Measurements from ENCODE around the gene SELL. TPM values are rescaled to one million over a fixed set of nuclear protein-coding genes. Genes with fewer than 3 reads are reported as not detected.

SELL gene
- polyA plus RNA-seq, 1 of the 3 experiments (the other 2 are of a cell fraction), result 0.58 TPM

GRCh38 chr1:169698976-169699375, 12.4 kb downstream of the SELL start:
- no peak for DNase-seq
- Histone ChIP-seq H3K9me2 (no peaks in the 10 kb centered on the region), H3K27ac (ENCODE audit: low read depth in 2 of 2, low read length in 1 of 2) (no peak overlapping the region), H3F3A (replicated peaks; ENCODE audit: insufficient read depth) (no peaks in the 10 kb centered on the region), H3K27me3 (ENCODE audit: insufficient read depth) (no peaks in the 10 kb centered on the region), H3K4me2 (no peak overlapping the region), H2AFZ (ENCODE audit: low read depth) (no peak overlapping the region), H4K20me1 (ENCODE audit: insufficient read depth) (no peaks in the 10 kb centered on the region), H3K4me1 (ENCODE audit: control insufficient read depth in 1 of 2, insufficient read depth in 2 of 2, low read depth in 1 of 2, low read length in 1 of 2) (no peaks in the 10 kb centered on the region), H3K9me3 (no peaks in the 10 kb centered on the region), H3K4me3 (ENCODE audit: low read depth in 2 of 2, low read length in 1 of 2) (no peak overlapping the region), H3K9ac (no peak overlapping the region), H3K79me2 (ENCODE audit: insufficient read depth) (no peaks in the 10 kb centered on the region), H3K36me3 (replicated peaks in 1 of 2; ENCODE audit: control insufficient read depth in 1 of 2, insufficient read depth in 2 of 2, low read length in 1 of 2) (no peaks in the 10 kb centered on the region)
- CTCF ChIA-PET, result interaction anchor here (1.3 kb wide), 1 partner anchor 111 kb away, joined by 3 read pairs; no protein-coding TSS in a partner anchor
- WGBS (ENCODE audit: low lambda C conversion rate), result 22% methylated on average over 3 of the region's 3 CpGs
- POLR2A ChIA-PET, result no interaction called here
- TF ChIP-seq NRF1 (IDR thresholded peaks at IDR 0.05; ENCODE audit: low read depth, low read length) (no peak), MEF2A (IDR thresholded peaks at IDR 0.05; ENCODE audit: borderline replicate concordance, low read depth) (no peak), TAF1 (IDR thresholded peaks at IDR 0.05; ENCODE audit: borderline replicate concordance, low read depth, low read length) (no peak), POLR2AphosphoS5 (IDR thresholded peaks at IDR 0.05; ENCODE audit: low read depth, low read length) (no peak), EZH2phosphoT487 (IDR thresholded peaks at IDR 0.05; ENCODE audit: borderline replicate concordance, low read depth) (no peak), RXRA (IDR thresholded peaks at IDR 0.05; ENCODE audit: borderline replicate concordance, low read depth) (no peak), JUND (IDR thresholded peaks at IDR 0.05) (no peak), RAD21 (IDR thresholded peaks at IDR 0.05; ENCODE audit: low read length) (no peak), CHD2 (IDR thresholded peaks at IDR 0.05; ENCODE audit: low read length, partially characterized antibody) (no peak), EP300 (IDR thresholded peaks at IDR 0.05; ENCODE audit: borderline replicate concordance in 1 of 2, low read depth in 1 of 2, low read length in 1 of 2) (no peak), TCF12 (IDR thresholded peaks at IDR 0.05) (no peak)
- TF ChIP-seq, protein P1, sequence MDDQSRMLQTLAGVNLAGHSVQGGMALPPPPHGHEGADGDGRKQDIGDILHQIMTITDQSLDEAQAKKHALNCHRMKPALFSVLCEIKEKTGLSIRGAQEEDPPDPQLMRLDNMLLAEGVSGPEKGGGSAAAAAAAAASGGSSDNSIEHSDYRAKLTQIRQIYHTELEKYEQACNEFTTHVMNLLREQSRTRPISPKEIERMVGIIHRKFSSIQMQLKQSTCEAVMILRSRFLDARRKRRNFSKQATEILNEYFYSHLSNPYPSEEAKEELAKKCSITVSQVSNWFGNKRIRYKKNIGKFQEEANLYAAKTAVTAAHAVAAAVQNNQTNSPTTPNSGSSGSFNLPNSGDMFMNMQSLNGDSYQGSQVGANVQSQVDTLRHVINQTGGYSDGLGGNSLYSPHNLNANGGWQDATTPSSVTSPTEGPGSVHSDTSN (IDR thresholded peaks at IDR 0.05), result no peak
- TF ChIP-seq, protein P2, sequence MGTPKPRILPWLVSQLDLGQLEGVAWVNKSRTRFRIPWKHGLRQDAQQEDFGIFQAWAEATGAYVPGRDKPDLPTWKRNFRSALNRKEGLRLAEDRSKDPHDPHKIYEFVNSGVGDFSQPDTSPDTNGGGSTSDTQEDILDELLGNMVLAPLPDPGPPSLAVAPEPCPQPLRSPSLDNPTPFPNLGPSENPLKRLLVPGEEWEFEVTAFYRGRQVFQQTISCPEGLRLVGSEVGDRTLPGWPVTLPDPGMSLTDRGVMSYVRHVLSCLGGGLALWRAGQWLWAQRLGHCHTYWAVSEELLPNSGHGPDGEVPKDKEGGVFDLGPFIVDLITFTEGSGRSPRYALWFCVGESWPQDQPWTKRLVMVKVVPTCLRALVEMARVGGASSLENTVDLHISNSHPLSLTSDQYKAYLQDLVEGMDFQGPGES (IDR thresholded peaks at IDR 0.05; ENCODE audit: low read depth, low read length), result no peak

DNA sequence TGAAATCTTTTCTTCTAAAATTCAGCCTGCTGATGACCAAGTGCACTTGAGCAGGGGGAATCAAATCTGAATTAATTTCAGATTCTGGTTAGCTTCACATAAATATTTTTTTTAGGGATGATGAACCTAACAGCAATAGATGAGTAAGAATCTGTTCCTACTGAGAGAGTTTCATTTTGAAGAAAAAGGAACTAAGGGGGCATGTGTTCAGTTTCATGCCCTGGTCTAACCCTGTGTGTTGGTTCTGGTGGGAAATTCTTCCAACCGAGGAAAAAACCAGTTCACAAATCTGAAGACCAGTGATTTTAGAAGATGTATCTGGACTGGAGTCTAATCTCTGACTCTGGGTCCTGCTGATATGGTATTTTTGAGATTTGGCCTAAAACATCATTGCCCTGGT, 13.7 kb downstream of the SELL start:
- DNase-seq, result no peak
- TF ChIP-seq, protein P3, sequence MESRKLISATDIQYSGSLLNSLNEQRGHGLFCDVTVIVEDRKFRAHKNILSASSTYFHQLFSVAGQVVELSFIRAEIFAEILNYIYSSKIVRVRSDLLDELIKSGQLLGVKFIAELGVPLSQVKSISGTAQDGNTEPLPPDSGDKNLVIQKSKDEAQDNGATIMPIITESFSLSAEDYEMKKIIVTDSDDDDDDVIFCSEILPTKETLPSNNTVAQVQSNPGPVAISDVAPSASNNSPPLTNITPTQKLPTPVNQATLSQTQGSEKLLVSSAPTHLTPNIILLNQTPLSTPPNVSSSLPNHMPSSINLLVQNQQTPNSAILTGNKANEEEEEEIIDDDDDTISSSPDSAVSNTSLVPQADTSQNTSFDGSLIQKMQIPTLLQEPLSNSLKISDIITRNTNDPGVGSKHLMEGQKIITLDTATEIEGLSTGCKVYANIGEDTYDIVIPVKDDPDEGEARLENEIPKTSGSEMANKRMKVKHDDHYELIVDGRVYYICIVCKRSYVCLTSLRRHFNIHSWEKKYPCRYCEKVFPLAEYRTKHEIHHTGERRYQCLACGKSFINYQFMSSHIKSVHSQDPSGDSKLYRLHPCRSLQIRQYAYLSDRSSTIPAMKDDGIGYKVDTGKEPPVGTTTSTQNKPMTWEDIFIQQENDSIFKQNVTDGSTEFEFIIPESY (IDR thresholded peaks at IDR 0.05; ENCODE audit: borderline replicate concordance, low read depth), result no peak
- TF ChIP-seq SIN3A (IDR thresholded peaks at IDR 0.05; ENCODE audit: borderline replicate concordance, low read depth, low read length) (no peak), TEAD4 (IDR thresholded peaks at IDR 0.05; ENCODE audit: borderline replicate concordance, insufficient read depth) (no peak), ELF1 (IDR thresholded peaks at IDR 0.05) (no peak), CTCF (IDR thresholded peaks at IDR 0.05) (no peak), FOSL2 (IDR thresholded peaks at IDR 0.05; ENCODE audit: borderline replicate concordance, low read depth) (no peak), TAF1 (IDR thresholded peaks at IDR 0.05; ENCODE audit: borderline replicate concordance, low read depth, low read length) (no peak)
- TF ChIP-seq, protein P2 (IDR thresholded peaks at IDR 0.05; ENCODE audit: low read depth, low read length), result no peak
- H3K4me1 ChIP-seq (ENCODE audit: control insufficient read depth in 1 of 2, insufficient read depth in 2 of 2, low read depth in 1 of 2, low read length in 1 of 2), result no peaks in the 10 kb centered on the region
- H3K9ac ChIP-seq, result no peak overlapping the region
- no peaks in the 10 kb centered on the region for H3K9me3 ChIP-seq
- WGBS (ENCODE audit: low lambda C conversion rate), result 8% methylated on average over 1 of the region's 1 CpG
- no peak overlapping the region for H3K27ac ChIP-seq (ENCODE audit: low read depth in 2 of 2, low read length in 1 of 2)
- ChIA-PET POLR2A (interaction anchor here (0.5 kb wide), 1 partner anchor 957 kb away, joined by 3 read pairs; no protein-coding TSS in a partner anchor), CTCF (no interaction called here)
- no peak overlapping the region for H2AFZ ChIP-seq (ENCODE audit: low read depth)
- H3K79me2 ChIP-seq (ENCODE audit: insufficient read depth), result no peaks in the 10 kb centered on the region
- H3K4me2 ChIP-seq, result no peak overlapping the region
- no peaks in the 10 kb centered on the region for H3F3A ChIP-seq (replicated peaks; ENCODE audit: insufficient read depth)
- H4K20me1 ChIP-seq (ENCODE audit: insufficient read depth), result no peaks in the 10 kb centered on the region
- no peaks in the 10 kb centered on the region for H3K36me3 ChIP-seq (replicated peaks in 1 of 2; ENCODE audit: control insufficient read depth in 1 of 2, insufficient read depth in 2 of 2, low read length in 1 of 2)
- no peak overlapping the region for H3K4me3 ChIP-seq (ENCODE audit: low read depth in 2 of 2, low read length in 1 of 2)
- H3K27me3 ChIP-seq (ENCODE audit: insufficient read depth), result no peaks in the 10 kb centered on the region
- no peaks in the 10 kb centered on the region for H3K9me2 ChIP-seq
